ENCODE measurements around the gene LETM1.
A peak's percentile ranks its signal among the peaks of the same experiment; 100 is the strongest.

The LETM1 gene

GRCh38 chr4:1799387-1800375 is 56.3 kb downstream of the LETM1 start:
- peak overlapping the region; percentile 31 for H2BK120ac ChIP-seq (ENCODE audit: low read depth, low read length)
- DNase-seq (ENCODE audit: low spot score): no peak
- no peak overlapping the region for H3K9ac ChIP-seq (ENCODE audit: low read depth, low read length, poor library complexity)

GRCh38 chr4:1798580-1799386 is 57.2 kb downstream of the LETM1 start:
- Histone ChIP-seq H3K9ac (ENCODE audit: low read depth, low read length, poor library complexity) (no peak overlapping the region), H3K4me3 (ENCODE audit: low read length in 2 of 2) (no peak overlapping the region), H3K23ac (ENCODE audit: low read depth, low read length, poor library complexity) (no peak overlapping the region), H2AFZ (ENCODE audit: low read length) (no peak overlapping the region), H3K79me1 (ENCODE audit: low read depth, low read length) (peaks cover 16% of the 10 kb centered on the region), H3K18ac (ENCODE audit: low read length) (peak overlapping the region; percentile 17), H4K91ac (ENCODE audit: low read depth, low read length, poor library complexity) (no peak overlapping the region), H2BK12ac (ENCODE audit: low read length) (no peak overlapping the region), H2BK5ac (ENCODE audit: low read length) (no peak overlapping the region), H3K4me1 (ENCODE audit: control insufficient read depth in 2 of 2, insufficient read depth in 1 of 2, low read depth in 1 of 2, low read length in 2 of 2) (peaks cover 5 to 17% of the 10 kb centered on the region in 2 donors), H3K14ac (ENCODE audit: low read length) (peak overlapping the region; percentile 38), H4K8ac (ENCODE audit: low read depth, low read length) (no peak overlapping the region), H3K27ac (replicated peaks; ENCODE audit: low read length) (no peak overlapping the region), H3K4ac (ENCODE audit: low read length) (no peak overlapping the region), H2BK15ac (ENCODE audit: low read length) (no peak overlapping the region), H3K9me3 (replicated peaks in 1 of 2; ENCODE audit: control insufficient read depth in 2 of 2, insufficient read depth in 1 of 2, low read depth in 1 of 2, low read length in 2 of 2) (no peaks in the 10 kb centered on the region), H3K27me3 (ENCODE audit: control insufficient read depth in 3 of 3, insufficient read depth in 3 of 3, low read depth in 1 of 3, low read length in 3 of 3) (peaks cover 3 to 24% (median 10%) of the 10 kb centered on the region in 3 experiments), H3K36me3 (replicated peaks in 1 of 2; ENCODE audit: control insufficient read depth in 2 of 2, insufficient read depth in 2 of 2, low read length in 2 of 2) (peaks cover 0 to 32% of the 10 kb centered on the region in 2 donors), H2BK120ac (ENCODE audit: low read depth, low read length) (peak overlapping the region; percentile 76), H3K4me2 (ENCODE audit: insufficient read depth, low read length, poor library complexity, severe bottlenecking) (no peak overlapping the region), H2AK5ac (ENCODE audit: low read depth, low read length) (peak overlapping the region; percentile 63)
- DNase-seq (ENCODE audit: low spot score): no peak
- no CpG with 5 or more reads among the region's 30 CpGs for WGBS, 2 donors (ENCODE audit: extremely low coverage in 2 of 2, insufficient read length in 2 of 2, insufficient replicate concordance in 1 of 2)

More at GRCh38 chr4:1799387-1800375, 56.3 kb downstream of the LETM1 start:
- Histone ChIP-seq H3K18ac (ENCODE audit: low read length) (peak overlapping the region; percentile 48), H3K14ac (ENCODE audit: low read length) (peak overlapping the region; percentile 38), H2BK12ac (ENCODE audit: low read length) (peak overlapping the region; percentile 73), H2AK5ac (ENCODE audit: low read depth, low read length) (peak overlapping the region; percentile 63), H2BK5ac (ENCODE audit: low read length) (no peak overlapping the region), H3K4me3 (ENCODE audit: low read length in 2 of 2) (no peak overlapping the region), H3K27me3 (ENCODE audit: control insufficient read depth in 3 of 3, insufficient read depth in 3 of 3, low read depth in 1 of 3, low read length in 3 of 3) (peaks cover 1 to 15% (median 3%) of the 10 kb centered on the region in 3 experiments), H3K4me1 (ENCODE audit: control insufficient read depth in 2 of 2, insufficient read depth in 1 of 2, low read depth in 1 of 2, low read length in 2 of 2) (peaks cover 4 to 17% of the 10 kb centered on the region in 2 donors), H3K27ac (replicated peaks; ENCODE audit: low read length) (no peak overlapping the region), H3K79me1 (ENCODE audit: low read depth, low read length) (peaks cover 9% of the 10 kb centered on the region), H2BK15ac (ENCODE audit: low read length) (no peak overlapping the region), H3K4ac (ENCODE audit: low read length) (no peak overlapping the region), H3K4me2 (ENCODE audit: insufficient read depth, low read length, poor library complexity, severe bottlenecking) (no peak overlapping the region), H4K8ac (ENCODE audit: low read depth, low read length) (no peak overlapping the region), H3K23ac (ENCODE audit: low read depth, low read length, poor library complexity) (peak overlapping the region; percentile 31), H2AFZ (ENCODE audit: low read length) (no peak overlapping the region), H4K91ac (ENCODE audit: low read depth, low read length, poor library complexity) (no peak overlapping the region), H3K36me3 (replicated peaks in 1 of 2; ENCODE audit: control insufficient read depth in 2 of 2, insufficient read depth in 2 of 2, low read length in 2 of 2) (peaks cover 0 to 41% of the 10 kb centered on the region in 2 donors), H3K9me3 (replicated peaks in 1 of 2; ENCODE audit: control insufficient read depth in 2 of 2, insufficient read depth in 1 of 2, low read depth in 1 of 2, low read length in 2 of 2) (no peaks in the 10 kb centered on the region)
- WGBS, 2 donors (ENCODE audit: extremely low coverage in 2 of 2, insufficient read length in 2 of 2, insufficient replicate concordance in 1 of 2): no CpG with 5 or more reads among the region's 41 CpGs

- Histone ChIP-seq H2BK120ac (ENCODE audit: low read depth, low read length) (peak overlapping the region; percentile 76), H3K27ac (replicated peaks; ENCODE audit: low read length) (no peak overlapping the region), H3K14ac (ENCODE audit: low read length) (no peak overlapping the region), H2BK15ac (ENCODE audit: low read length) (no peak overlapping the region), H3K9ac (ENCODE audit: low read depth, low read length, poor library complexity) (peak overlapping the region; percentile 21), H3K23ac (ENCODE audit: low read depth, low read length, poor library complexity) (no peak overlapping the region), H3K27me3 (ENCODE audit: control insufficient read depth in 3 of 3, insufficient read depth in 3 of 3, low read depth in 1 of 3, low read length in 3 of 3) (peaks cover 3 to 26% (median 11%) of the 10 kb centered on the region in 3 experiments), H3K4ac (ENCODE audit: low read length) (no peak overlapping the region), H4K91ac (ENCODE audit: low read depth, low read length, poor library complexity) (no peak overlapping the region), H2BK5ac (ENCODE audit: low read length) (peak overlapping the region; percentile 75), H3K4me3 (ENCODE audit: low read length in 2 of 2) (no peak overlapping the region), H2AK5ac (ENCODE audit: low read depth, low read length) (peak overlapping the region; percentile 27), H3K36me3 (replicated peaks in 1 of 2; ENCODE audit: control insufficient read depth in 2 of 2, insufficient read depth in 2 of 2, low read length in 2 of 2) (peaks cover 0 to 25% of the 10 kb centered on the region in 2 donors), H3K79me1 (ENCODE audit: low read depth, low read length) (peaks cover 17% of the 10 kb centered on the region), H2AFZ (ENCODE audit: low read length) (no peak overlapping the region), H3K4me1 (ENCODE audit: control insufficient read depth in 2 of 2, insufficient read depth in 1 of 2, low read depth in 1 of 2, low read length in 2 of 2) (peaks cover 5 to 17% of the 10 kb centered on the region in 2 donors), H3K4me2 (ENCODE audit: insufficient read depth, low read length, poor library complexity, severe bottlenecking) (no peak overlapping the region), H3K9me3 (replicated peaks in 1 of 2; ENCODE audit: control insufficient read depth in 2 of 2, insufficient read depth in 1 of 2, low read depth in 1 of 2, low read length in 2 of 2) (no peaks in the 10 kb centered on the region), H2BK12ac (ENCODE audit: low read length) (peak overlapping the region; percentile 58), H3K18ac (ENCODE audit: low read length) (peak overlapping the region; percentile 83), H4K8ac (ENCODE audit: low read depth, low read length) (no peak overlapping the region)
- no CpG with 5 or more reads among the region's 27 CpGs for WGBS, 2 donors (ENCODE audit: extremely low coverage in 2 of 2, insufficient read length in 2 of 2, insufficient replicate concordance in 1 of 2)
- no peak for DNase-seq (ENCODE audit: low spot score)
Observed at GRCh38 chr4:1797861-1798579, 57.9 kb downstream of the LETM1 start.

All from neuronal stem cell (in vitro differentiated cells).